Heart left ventricle (tissue), 16 donors: ENCODE data around the gene METTL9. TPM values are rescaled to one million over a fixed set of nuclear protein-coding genes. Genes with fewer than 3 reads are reported as not detected.
A peak's percentile ranks its signal among the peaks of the same experiment; 100 is the strongest.
"Not testable (repeated sequence)": the region's sequence is repeated elsewhere in the genome, so short reads cannot be mapped to it uniquely, and the experiment has no call there.

Experiments used
- ATAC-seq, 4 donors: fragments of 200-7000 bp; cut with Tn5 transposase; one replicate each; pipeline ENCODE4 v1.9.1; 2020 to 2022; ENCODE audit warnings: moderate library complexity in 4 of 4, mild to moderate bottlenecking in 3 of 4, moderate number of reproducible peaks in 1 of 4
- DNase-seq, 5 donors: peaks; one replicate each; pipeline ENCODE4 v3.0.0-alpha.2; 2020
- H3K27ac ChIP-seq, 12 donors: fragments of 200-600 bp; sonication (generic) in 4 of 12; one replicate each; pipeline versions ENCODE4 v1.5.0 to v1.8.0; 2016 to 2022; ENCODE audit warnings: mild to moderate bottlenecking in 2 of 12
- H3K27me3 ChIP-seq, 9 donors: fragments of 200-600 bp; sonication (generic) in 2 of 9; one replicate each; pipeline versions ENCODE4 v1.5.1 to v1.8.0; 2016 to 2022; ENCODE audit warnings: mild to moderate bottlenecking in 3 of 9
- H3K36me3 ChIP-seq, 9 donors: fragments of 200-600 bp; sonication (generic) in 2 of 9; one replicate each; pipeline versions ENCODE4 v1.5.0 to v1.8.0; 2018 to 2022; ENCODE audit warnings: mild to moderate bottlenecking in 2 of 9
- H3K4me1 ChIP-seq, 12 donors: fragments of 200-600 bp; sonication (generic) in 4 of 12; one replicate each; pipeline versions ENCODE4 v1.5.0 to v1.8.0; 2016 to 2022; ENCODE audit warnings: mild to moderate bottlenecking in 3 of 12
- H3K4me3 ChIP-seq, 12 donors: fragments of 200-600 bp; sonication (generic) in 4 of 12; one replicate each; pipeline versions ENCODE4 v1.5.0 to v1.8.0; 2017 to 2022; ENCODE audit warnings: mild to moderate bottlenecking in 9 of 12, moderate library complexity in 4 of 12
- H3K9me3 ChIP-seq, 12 donors: fragments of 200-600 bp; sonication (generic) in 4 of 12; one replicate each; pipeline versions ENCODE4 v1.5.0 to v1.8.0; 2016 to 2022; ENCODE audit warnings: mild to moderate bottlenecking in 1 of 12
- CTCF ChIP-seq, 12 donors: fragments of 200-600 bp; sonication (generic) in 4 of 12; IDR thresholded peaks; one replicate each; pipeline versions ENCODE4 v1.5.0 to v1.8.0; 2018 to 2022; ENCODE audit warnings: antibody characterized with exemption in 12 of 12, mild to moderate bottlenecking in 5 of 12
- POLR2A ChIP-seq, 2 donors: fragments of 450-650 bp; IDR thresholded peaks; one replicate each; pipeline ENCODE4 v1.6.1; 2017; ENCODE audit warnings: antibody characterized with exemption in 2 of 2, mild to moderate bottlenecking in 2 of 2, moderate library complexity in 2 of 2
- WGBS, 4 donors: extraction: QIAGEN DNeasy Blood & Tissue Kit in 2 of 4; methylation state at CpG; one replicate each; pipeline versions ENCODE4 v1.1.5 to v1.1.7; 2013 to 2018; 5-methylcytosine and 5-hydroxymethylcytosine counted together
- intact Hi-C, 10 donors: fragments of 100-400 bp; cut with DNase I; formaldehyde crosslinking; loops; one replicate each; pipeline versions ENCODE4 v1.11.1 to v1.14.2; 2022
- polyA plus RNA-seq, 2 donors: library from polyadenylated mRNA; stranded (reverse); fragments of 200-250 nt; gene quantifications; one replicate each; pipeline ENCODE4 v1.2.3, GENCODE V29; 2013
- total RNA-seq, 9 donors: library from RNA; depleted of rRNA in 2 of 9; stranded (reverse); fragments of >200 nt in 2 of 9; fragmentation: NEBNext Ultra II Directional in 3 of 9; extraction: Animal tissue kit (Norgen Biotek cat#: 25700) in 3 of 9; gene quantifications; one replicate each; pipeline versions ENCODE4 v1.1.0 to v1.2.4, GENCODE V29; 2016 to 2023
- donor health status: ischemic (EF 13 %, LVEDD 7.1; RV severe dilation, severe dysfunction).
- donor health status: healthy with polysubstance abuse.
- donor health status: DM: no; HTN: yes; CAD: no.
- donor health status: DM: no; HTN: no; CAD: no.
- donor health status: ischemic (EF 25% LVEDD 6.9; RV normal size, moderate dysfunction).
- donor health status: ischemic (EF 25% LVEDD 5.7; RV mildly dilated, moderate dysfunction).
- donor health status: healthy.
- donor health status: DM: yes; HTN: yes; CAD: no.
- donor health status: ischemic (EF 35%, LVEDD 5.7; RV mildly dilated, moderate dysfunction).
- donor health status: nonischemic (EF 11% LVEDD 7.7; RV severe dilation, severe dysfunction).
- donor health status: DM: yes; HTN: yes; CAD: no.
- donor health status: PGD.
- donor health status: ischemic (EF 29% LVEDD 5.4; RV normal size, mild dysfunction).
- donor health status: nonischemic (EF 23%, LVEDD 6.1; RV moderate dilation, normal function).

The METTL9 gene
- total and polyA plus RNA-seq, 11 donors = 12.2 to 70.6 (median 55.0) TPM

GRCh38 chr16:21673469-21673868, 74.1 kb downstream of the METTL9 start:
- no peak for TF ChIP-seq CTCF (IDR thresholded peaks at IDR 0.05)
- no peak for TF ChIP-seq POLR2A (IDR thresholded peaks at IDR 0.05)
- Histone ChIP-seq H3K4me3 (no peak overlapping the region), H3K36me3 (no peaks in the 10 kb centered on the region), H3K27me3 (peaks cover 0 to 3% (median 0%) of the 10 kb centered on the region in 9 donors), H3K27ac (no peak overlapping the region), H3K9me3 (peaks cover 0 to 18% (median 0%) of the 10 kb centered on the region in 12 donors), H3K4me1 (no peaks in the 10 kb centered on the region)
- DNase-seq (no peak), ATAC-seq (no peak)
- WGBS, 4 donors = 64 to 89% (median 86%) methylated on average over 3 of the region's 3 CpGs
- intact Hi-C loops = no loop called here

- DNase-seq, H3K4me1 ChIP-seq, H3K36me3 ChIP-seq, H3K27ac ChIP-seq, ATAC-seq, H3K4me3 ChIP-seq, intact Hi-C loops, H3K27me3 ChIP-seq: not testable (repeated sequence)
- H3K9me3 ChIP-seq = peaks cover 0 to 18% (median 0%) of the 10 kb centered on the region in 12 donors
- 86 to 93% (median 87%) methylated on average over 4 of the region's 4 CpGs for WGBS, 4 donors
Observed at GRCh38 chr16:21674456-21674855, 75.1 kb downstream of the METTL9 start.

- H3K27ac ChIP-seq, H3K27me3 ChIP-seq, DNase-seq, ATAC-seq, H3K4me3 ChIP-seq, H3K36me3 ChIP-seq, H3K9me3 ChIP-seq, intact Hi-C loops, H3K4me1 ChIP-seq: not testable (repeated sequence)
- 85 to 93% (median 88%) methylated on average over 5 of the region's 5 CpGs for WGBS, 4 donors
Observed at GRCh38 chr16:21680714-21681113, 81.3 kb downstream of the METTL9 start.

GRCh38 chr16:21683184-21683583, 83.8 kb downstream of the METTL9 start:
- H3K27ac ChIP-seq = no peak overlapping the region
- WGBS, 4 donors = 69 to 76% (median 75%) methylated on average over 3 of the region's 3 CpGs
- H3K36me3 ChIP-seq = no peaks in the 10 kb centered on the region
- H3K9me3 ChIP-seq = peaks cover 0 to under 1% (median 0%) of the 10 kb centered on the region in 12 donors
- ATAC-seq (no peak), DNase-seq (no peak)
- intact Hi-C loops = no loop called here
- H3K4me3 ChIP-seq = no peak overlapping the region
- TF ChIP-seq CTCF (IDR thresholded peaks at IDR 0.05) (no peak), POLR2A (IDR thresholded peaks at IDR 0.05) (no peak)
- H3K4me1 ChIP-seq = no peaks in the 10 kb centered on the region
- peaks cover 0 to 10% (median 0%) of the 10 kb centered on the region in 9 donors for H3K27me3 ChIP-seq

GRCh38 chr16:21684199-21684598, 84.8 kb downstream of the METTL9 start:
- WGBS, 4 donors = 25 to 33% (median 30%) methylated on average over 6 of the region's 6 CpGs
- Histone ChIP-seq H3K4me1 (no peaks in the 10 kb centered on the region), H3K27ac (no peak overlapping the region), H3K36me3 (no peaks in the 10 kb centered on the region), H3K27me3 (peaks cover 0 to 7% (median 0%) of the 10 kb centered on the region in 9 donors), H3K9me3 (peaks cover 0 to 7% (median 0%) of the 10 kb centered on the region in 12 donors), H3K4me3 (no peak overlapping the region)
- intact Hi-C loops = no loop called here
- ATAC-seq (no peak), DNase-seq (no peak)
- no peak for TF ChIP-seq POLR2A (IDR thresholded peaks at IDR 0.05)
- peak in 7 of 12 donors; percentile 6 to 38 (median 32) for TF ChIP-seq CTCF (IDR thresholded peaks at IDR 0.05)
